Panc1 (cell line): ENCODE data around the gene RPRD1A. TPM values are rescaled to one million over a fixed set of nuclear protein-coding genes. Genes with fewer than 3 reads are reported as not detected.

Source experiments
- ATAC-seq: fragments of 200-7000 bp; cut with Tn5 transposase; 2 replicates; pipeline ENCODE4 v1.9.1; 2020; ENCODE audit warnings: mild to moderate bottlenecking, moderate library complexity
- BruUV-seq: library from RNA; stranded (reverse); fragments of 400-500 nt; replicated peaks from 2 replicates; lab custom pipeline; 2021; lab: Mats Ljungman, UMichigan
- CTCF ChIA-PET: fragments of 300-600 bp; sonication (Branson Sonifier 250); formaldehyde crosslinking; loops from one replicate; lab custom pipeline; 2022; ENCODE audit warnings: antibody characterized with exemption; lab: Charles Lee
- POLR2A ChIA-PET: fragments of 300-600 bp; sonication (Branson Sonifier 250); formaldehyde crosslinking; loops from one replicate; lab custom pipeline; 2022; ENCODE audit warnings: antibody characterized with exemption; lab: Charles Lee
- DNase-seq: peaks from one replicate; pipeline ENCODE4 v3.0.0-alpha.2; 2010; ENCODE audit warnings: low read depth, low spot score
- H3K27ac ChIP-seq: 2 replicates; pipeline ENCODE4 v1.5.1; 2011; ENCODE audit warnings: mild to moderate bottlenecking, low read length, inconsistent platforms
- H3K27me3 ChIP-seq: fragments of 200-500 bp; sonication (Bioruptor generic); 2 replicates; pipeline ENCODE4 v1.6.0; 2014; ENCODE audit warnings: low read length, inconsistent platforms; ENCODE audit not compliant: control insufficient read depth, insufficient read depth
- H3K36me3 ChIP-seq: fragments of 200-500 bp; sonication (Bioruptor generic); 2 replicates; pipeline ENCODE4 v1.5.1; 2014; ENCODE audit warnings: inconsistent platforms, mild to moderate bottlenecking, low read length, moderate library complexity; ENCODE audit not compliant: control insufficient read depth, insufficient read depth
- H3K4me1 ChIP-seq: 2 replicates; pipeline ENCODE4 v1.5.1; 2011; ENCODE audit warnings: inconsistent platforms, mild to moderate bottlenecking, low read length, moderate library complexity; ENCODE audit not compliant: control insufficient read depth, insufficient read depth
- H3K4me3 ChIP-seq, 2 experiments: 2 replicates each; pipeline ENCODE4 v1.5.1; 2011 to 2012; ENCODE audit warnings: low read depth in 2 of 2, low read length in 2 of 2, mild to moderate bottlenecking in 2 of 2, inconsistent platforms in 1 of 2, moderate library complexity in 1 of 2
- H3K9me3 ChIP-seq: fragments of 200-500 bp; sonication (Bioruptor generic); 2 replicates; pipeline ENCODE4 v1.5.1; 2014; ENCODE audit warnings: low read depth, mild to moderate bottlenecking, inconsistent platforms, low read length, moderate library complexity; ENCODE audit not compliant: control insufficient read depth, insufficient read depth
- CTCF ChIP-seq: fragments of 450-650 bp; IDR thresholded peaks from 2 replicates; pipeline ENCODE4 v1.5.1; 2017; ENCODE audit warnings: mild to moderate bottlenecking
- POLR2AphosphoS5 ChIP-seq: IDR thresholded peaks from 2 replicates; pipeline ENCODE4 v1.6.1; 2012; ENCODE audit warnings: mild to moderate bottlenecking, low read depth, low read length, moderate library complexity
- REST ChIP-seq, 2 experiments: IDR thresholded peaks; 2 replicates each; pipeline ENCODE4 v1.6.1; 2011 to 2012; ENCODE audit warnings: low read depth in 2 of 2, control low read depth in 1 of 2, low read length in 1 of 2, mild to moderate bottlenecking in 1 of 2, moderate library complexity in 1 of 2; ENCODE audit not compliant: insufficient read depth in 1 of 2
- SIN3A ChIP-seq: IDR thresholded peaks from 2 replicates; pipeline ENCODE4 v1.6.1; 2012; ENCODE audit warnings: low read depth, mild to moderate bottlenecking, low read length, moderate library complexity, borderline replicate concordance; ENCODE audit not compliant: insufficient read depth
- TCF7L2 ChIP-seq: IDR thresholded peaks from 2 replicates; pipeline ENCODE4 v1.6.1; 2011; ENCODE audit warnings: mild to moderate bottlenecking, low read depth, low read length, inconsistent platforms
- in situ Hi-C: cut with HindIII; loops from 2 replicates; pipeline ENCODE4 v1.10.0; 2016; ENCODE audit warnings: low sequenced_read_pairs, low pct_unique_long_range_greater_than_20kb
- intact Hi-C: fragments of 100-400 bp; cut with micrococcal nuclease; formaldehyde crosslinking; loops from one replicate; pipeline ENCODE4 v1.10.0; 2022; ENCODE audit not compliant: unreplicated experiment
- total RNA-seq: library from RNA; stranded (reverse); gene quantifications from one replicate; pipeline ENCODE4 v1.2.1, GENCODE V29; 2021; ENCODE audit not compliant: unreplicated experiment

Gene RPRD1A
- total RNA-seq, 1 experiment from 2014 or later, result 44.0 TPM

- no peak for DNase-seq
- Histone ChIP-seq H3K27ac (no peak overlapping the region), H3K4me1 (no peaks in the 10 kb centered on the region), H3K4me3 (no peak overlapping the region), H3K36me3 (no peaks in the 10 kb centered on the region), H3K9me3 (peaks cover 8% of the 10 kb centered on the region; the same call in 1 of the 2 replicates), H3K27me3 (no peaks in the 10 kb centered on the region)
- POLR2A ChIA-PET, result no interaction called here
- in situ Hi-C loops (no loop called here), intact Hi-C loops (no loop called here)
- no peak for ATAC-seq
- no TSS peak for BruUV-seq
- TF ChIP-seq REST (IDR thresholded peaks at IDR 0.05; ENCODE audit: insufficient read depth in 1 of 2, low read depth in 2 of 2, low read length in 1 of 2) (no peak), CTCF (no peak), POLR2AphosphoS5 (no peak), TCF7L2 (no peak), SIN3A (no peak)
- CTCF ChIA-PET, result interaction anchor here (0.7 kb wide), 1 partner anchor 1096 kb away, joined by 3 read pairs; no protein-coding TSS in a partner anchor
Observed at GRCh38 chr18:36050479-36050878, 16.9 kb downstream of the RPRD1A start.

GRCh38 chr18:36047521-36047920 is 19.8 kb downstream of the RPRD1A start:
- no peak for TF ChIP-seq SIN3A
- Histone ChIP-seq H3K27ac (no peak overlapping the region), H3K4me1 (no peaks in the 10 kb centered on the region), H3K27me3 (no peaks in the 10 kb centered on the region), H3K9me3 (peaks cover 8% of the 10 kb centered on the region; the same call in 1 of the 2 replicates), H3K36me3 (no peaks in the 10 kb centered on the region), H3K4me3 (no peak overlapping the region)
- in situ Hi-C loops, result no loop called here
- DNase-seq, result no peak
- intact Hi-C loops, result no loop called here
- ChIA-PET CTCF (no interaction called here), POLR2A (no interaction called here)
- no TSS peak for BruUV-seq
- no peak for ATAC-seq

GRCh38 chr18:36046898-36047297 is 20.5 kb downstream of the RPRD1A start:
- H3K4me3 ChIP-seq, result no peak overlapping the region
- TF ChIP-seq POLR2AphosphoS5 (no peak), SIN3A (no peak), CTCF (no peak), TCF7L2 (no peak), REST (IDR thresholded peaks at IDR 0.05; ENCODE audit: insufficient read depth in 1 of 2, low read depth in 2 of 2, low read length in 1 of 2) (no peak)
- ChIA-PET CTCF (no interaction called here), POLR2A (no interaction called here)
- in situ Hi-C loops, result no loop called here
- DNase-seq (no peak), ATAC-seq (no peak)
- no peaks in the 10 kb centered on the region for H3K4me1 ChIP-seq
- H3K27ac ChIP-seq, result no peak overlapping the region
- BruUV-seq, result no TSS peak
- no peaks in the 10 kb centered on the region for H3K27me3 ChIP-seq
- no peaks in the 10 kb centered on the region for H3K36me3 ChIP-seq
- H3K9me3 ChIP-seq, result peaks cover 8% of the 10 kb centered on the region; the same call in 1 of the 2 replicates
- intact Hi-C loops, result no loop called here
